Measurements from ENCODE around the gene VEGFA. TPM values are rescaled to one million over a fixed set of nuclear protein-coding genes. Genes with fewer than 3 reads are reported as not detected.
A peak's percentile ranks its signal among the peaks of the same experiment; 100 is the strongest.

The VEGFA gene
- total RNA-seq, 1 donor from 2014 or later: 267 TPM

DNA sequence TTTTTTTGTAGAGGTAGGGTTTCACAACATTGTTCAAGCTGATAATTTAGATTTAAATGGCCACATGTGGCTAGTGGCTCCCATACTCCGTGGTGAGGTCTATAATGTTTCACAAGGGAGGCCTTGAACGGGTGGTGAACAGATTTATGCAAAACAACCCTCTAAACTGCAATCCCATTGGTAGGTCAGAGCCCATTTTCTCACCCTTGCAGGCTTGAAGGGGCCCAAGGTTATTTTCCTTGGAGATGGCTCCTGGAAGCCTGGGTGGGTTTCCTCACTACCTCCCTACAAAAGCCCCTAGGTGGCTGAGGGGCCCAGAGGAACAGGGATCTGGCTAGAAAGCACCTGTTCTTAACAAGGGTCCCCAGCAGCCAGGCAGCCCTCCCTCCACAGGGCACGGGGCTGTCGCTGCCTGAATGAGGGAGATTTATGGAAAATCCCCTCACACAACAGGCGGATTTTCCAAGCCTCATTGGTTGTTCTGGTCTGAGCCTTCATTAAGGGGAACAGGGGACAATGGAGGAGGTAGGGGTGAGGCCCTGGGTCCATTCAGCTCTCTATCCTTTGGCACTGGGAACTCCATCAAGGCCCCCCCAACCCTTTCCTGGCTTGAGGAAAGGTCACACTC, 64.6 kb downstream of the VEGFA start:
- Mint-ChIP-seq H3K27ac (peak overlapping the region; percentile 62), H3K4me3 (ENCODE audit: low read depth) (no peak overlapping the region), H3K36me3 (ENCODE audit: insufficient read depth) (no peaks in the 10 kb centered on the region), H3K4me1 (ENCODE audit: low read depth) (peaks cover 72% of the 10 kb centered on the region), H3K27me3 (no peaks in the 10 kb centered on the region), H3K9me3 (ENCODE audit: low read depth) (no peaks in the 10 kb centered on the region)
- TF ChIP-seq, protein P1, sequence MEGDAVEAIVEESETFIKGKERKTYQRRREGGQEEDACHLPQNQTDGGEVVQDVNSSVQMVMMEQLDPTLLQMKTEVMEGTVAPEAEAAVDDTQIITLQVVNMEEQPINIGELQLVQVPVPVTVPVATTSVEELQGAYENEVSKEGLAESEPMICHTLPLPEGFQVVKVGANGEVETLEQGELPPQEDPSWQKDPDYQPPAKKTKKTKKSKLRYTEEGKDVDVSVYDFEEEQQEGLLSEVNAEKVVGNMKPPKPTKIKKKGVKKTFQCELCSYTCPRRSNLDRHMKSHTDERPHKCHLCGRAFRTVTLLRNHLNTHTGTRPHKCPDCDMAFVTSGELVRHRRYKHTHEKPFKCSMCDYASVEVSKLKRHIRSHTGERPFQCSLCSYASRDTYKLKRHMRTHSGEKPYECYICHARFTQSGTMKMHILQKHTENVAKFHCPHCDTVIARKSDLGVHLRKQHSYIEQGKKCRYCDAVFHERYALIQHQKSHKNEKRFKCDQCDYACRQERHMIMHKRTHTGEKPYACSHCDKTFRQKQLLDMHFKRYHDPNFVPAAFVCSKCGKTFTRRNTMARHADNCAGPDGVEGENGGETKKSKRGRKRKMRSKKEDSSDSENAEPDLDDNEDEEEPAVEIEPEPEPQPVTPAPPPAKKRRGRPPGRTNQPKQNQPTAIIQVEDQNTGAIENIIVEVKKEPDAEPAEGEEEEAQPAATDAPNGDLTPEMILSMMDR (IDR thresholded peaks at IDR 0.05; ENCODE audit: unreplicated experiment): no peak
- DNase-seq (ENCODE audit: low spot score, unreplicated experiment): no peak

DNA sequence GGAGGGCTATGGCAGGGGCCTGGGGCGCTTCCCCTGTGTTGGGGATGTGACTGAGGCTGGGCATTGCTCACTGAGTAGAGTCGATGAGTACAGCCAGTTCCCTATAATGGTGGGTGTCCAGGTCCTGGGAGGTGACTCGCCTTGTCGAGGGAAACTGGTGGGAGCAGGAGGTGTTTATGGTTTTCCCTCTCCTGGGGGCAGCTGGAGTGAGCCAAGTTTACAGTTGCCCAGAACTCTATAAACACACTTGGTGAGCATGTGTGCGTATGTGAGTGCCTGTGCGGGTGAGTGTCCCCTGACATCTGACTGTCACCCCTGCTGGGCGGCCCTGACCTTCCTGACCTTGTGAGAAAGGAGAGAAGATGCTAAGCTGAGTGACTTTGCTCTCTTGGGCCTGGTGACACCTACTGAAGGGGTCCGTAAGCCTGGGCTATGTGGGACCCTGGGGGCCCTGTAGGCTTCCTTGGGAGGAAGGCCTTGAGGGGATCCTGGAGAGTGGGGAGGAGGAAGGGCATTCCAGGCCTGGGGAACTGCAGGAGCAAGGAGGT, 65.9 kb downstream of the VEGFA start:
- Mint-ChIP-seq H3K4me3 (ENCODE audit: low read depth) (no peak overlapping the region), H3K4me1 (ENCODE audit: low read depth) (peaks cover 72% of the 10 kb centered on the region), H3K9me3 (ENCODE audit: low read depth) (no peaks in the 10 kb centered on the region), H3K27me3 (no peaks in the 10 kb centered on the region), H3K27ac (no peak overlapping the region), H3K36me3 (ENCODE audit: insufficient read depth) (no peaks in the 10 kb centered on the region)
- TF ChIP-seq, protein P1 (IDR thresholded peaks at IDR 0.05; ENCODE audit: unreplicated experiment): no peak
- DNase-seq (ENCODE audit: low spot score, unreplicated experiment): no peak

Other genes with a start within 250 kb of the VEGFA start
- gene XPO5, start 194.2 kb upstream of the VEGFA start, total RNA-seq: 64.0 and 70.7 TPM in 2 replicates
- 14.5 and 19.6 TPM in 2 replicates for gene POLH, start 194.0 kb upstream of the VEGFA start, total RNA-seq
- gene GTPBP2, start 140.9 kb upstream of the VEGFA start, total RNA-seq: 83.8 and 84.1 TPM in 2 replicates
- 31.4 and 31.8 TPM in 2 replicates for gene MAD2L1BP, start 134.4 kb upstream of the VEGFA start, total RNA-seq
- gene RSPH9, start 125.2 kb upstream of the VEGFA start, total RNA-seq: 0.29 and 0.31 TPM in 2 replicates
- gene MRPS18A, start 82.4 kb upstream of the VEGFA start, total RNA-seq: 39.8 and 41.9 TPM in 2 replicates